ENCODE measurements around the gene FILIP1.

Gene FILIP1

GRCh38 chr6:75302280-75302679 lies 191.3 kb downstream of the FILIP1 start:
- Histone ChIP-seq H3K36me3 (ENCODE audit: insufficient read depth, low read length) (no peaks in the 10 kb centered on the region), H2AFZ (ENCODE audit: low read length) (no peak overlapping the region), H3K27me3 (ENCODE audit: insufficient read depth, low read length, poor library complexity, severe bottlenecking) (no peaks in the 10 kb centered on the region), H4K20me1 (ENCODE audit: insufficient read depth, low read length, poor library complexity, severe bottlenecking) (no peaks in the 10 kb centered on the region), H3K4me3 (ENCODE audit: low read length, poor library complexity, severe bottlenecking) (no peak overlapping the region), H3K4me2 (ENCODE audit: low read depth, low read length, poor library complexity, severe bottlenecking) (no peak overlapping the region), H3K4me1 (ENCODE audit: insufficient read depth, low read length, poor library complexity, severe bottlenecking) (no peaks in the 10 kb centered on the region), H3K9me3 (ENCODE audit: insufficient read depth, low read depth, low read length) (no peaks in the 10 kb centered on the region), H3K9ac (ENCODE audit: low read depth, low read length, poor library complexity, severe bottlenecking) (no peak overlapping the region), H3K9me2 (replicated peaks; ENCODE audit: low read depth, low read length) (no peaks in the 10 kb centered on the region), H3K79me2 (ENCODE audit: insufficient read depth, low read length) (no peaks in the 10 kb centered on the region), H3F3A (ENCODE audit: low read depth) (no peaks in the 10 kb centered on the region)
- TF ChIP-seq EZH2phosphoT487 (IDR thresholded peaks at IDR 0.05; ENCODE audit: borderline replicate concordance) (no peak), CTCF (conservative IDR thresholded peaks at IDR 0.05; ENCODE audit: low read length) (no peak)

GRCh38 chr6:75301537-75301936 lies 192.1 kb downstream of the FILIP1 start:
- TF ChIP-seq EZH2phosphoT487 (IDR thresholded peaks at IDR 0.05; ENCODE audit: borderline replicate concordance) (no peak), CTCF (conservative IDR thresholded peaks at IDR 0.05; ENCODE audit: low read length) (no peak)
- no peak overlapping the region for H2AFZ ChIP-seq (ENCODE audit: low read length)
- H3K27me3 ChIP-seq (ENCODE audit: insufficient read depth, low read length, poor library complexity, severe bottlenecking) = no peaks in the 10 kb centered on the region
- H3K36me3 ChIP-seq (ENCODE audit: insufficient read depth, low read length) = no peaks in the 10 kb centered on the region
- H3K9ac ChIP-seq (ENCODE audit: low read depth, low read length, poor library complexity, severe bottlenecking) = no peak overlapping the region
- H3K9me2 ChIP-seq (replicated peaks; ENCODE audit: low read depth, low read length) = no peaks in the 10 kb centered on the region
- H3K9me3 ChIP-seq (ENCODE audit: insufficient read depth, low read depth, low read length) = no peaks in the 10 kb centered on the region
- no peaks in the 10 kb centered on the region for H3K79me2 ChIP-seq (ENCODE audit: insufficient read depth, low read length)
- H3K4me1 ChIP-seq (ENCODE audit: insufficient read depth, low read length, poor library complexity, severe bottlenecking) = no peaks in the 10 kb centered on the region
- no peaks in the 10 kb centered on the region for H3F3A ChIP-seq (ENCODE audit: low read depth)
- H3K4me2 ChIP-seq (ENCODE audit: low read depth, low read length, poor library complexity, severe bottlenecking) = no peak overlapping the region
- H4K20me1 ChIP-seq (ENCODE audit: insufficient read depth, low read length, poor library complexity, severe bottlenecking) = no peaks in the 10 kb centered on the region
- H3K4me3 ChIP-seq (ENCODE audit: low read length, poor library complexity, severe bottlenecking) = no peak overlapping the region

GRCh38 chr6:75301088-75301487 lies 192.5 kb downstream of the FILIP1 start:
- H3K4me2 ChIP-seq (ENCODE audit: low read depth, low read length, poor library complexity, severe bottlenecking) = no peak overlapping the region
- no peak overlapping the region for H3K4me3 ChIP-seq (ENCODE audit: low read length, poor library complexity, severe bottlenecking)
- H4K20me1 ChIP-seq (ENCODE audit: insufficient read depth, low read length, poor library complexity, severe bottlenecking) = no peaks in the 10 kb centered on the region
- H2AFZ ChIP-seq (ENCODE audit: low read length) = no peak overlapping the region
- H3K27me3 ChIP-seq (ENCODE audit: insufficient read depth, low read length, poor library complexity, severe bottlenecking) = no peaks in the 10 kb centered on the region
- H3K9me3 ChIP-seq (ENCODE audit: insufficient read depth, low read depth, low read length) = no peaks in the 10 kb centered on the region
- no peaks in the 10 kb centered on the region for H3F3A ChIP-seq (ENCODE audit: low read depth)
- no peaks in the 10 kb centered on the region for H3K9me2 ChIP-seq (replicated peaks; ENCODE audit: low read depth, low read length)
- H3K4me1 ChIP-seq (ENCODE audit: insufficient read depth, low read length, poor library complexity, severe bottlenecking) = no peaks in the 10 kb centered on the region
- no peaks in the 10 kb centered on the region for H3K79me2 ChIP-seq (ENCODE audit: insufficient read depth, low read length)
- H3K9ac ChIP-seq (ENCODE audit: low read depth, low read length, poor library complexity, severe bottlenecking) = no peak overlapping the region
- H3K36me3 ChIP-seq (ENCODE audit: insufficient read depth, low read length) = no peaks in the 10 kb centered on the region
- TF ChIP-seq EZH2phosphoT487 (IDR thresholded peaks at IDR 0.05; ENCODE audit: borderline replicate concordance) (no peak), CTCF (conservative IDR thresholded peaks at IDR 0.05; ENCODE audit: low read length) (no peak)

All from Loucy (cell line).